Heart left ventricle (tissue), 16 donors: ENCODE results near the gene CCDC183. TPM values are rescaled to one million over a fixed set of nuclear protein-coding genes. Genes with fewer than 3 reads are reported as not detected.

Source experiments
- ATAC-seq, 4 donors: fragments of 200-7000 bp; cut with Tn5 transposase; one replicate each; pipeline ENCODE4 v1.9.1; 2020 to 2022; ENCODE audit warnings: moderate library complexity in 4 of 4, mild to moderate bottlenecking in 3 of 4, moderate number of reproducible peaks in 1 of 4
- DNase-seq, 5 donors: peaks; one replicate each; pipeline ENCODE4 v3.0.0-alpha.2; 2020
- H3K27ac ChIP-seq, 12 donors: fragments of 200-600 bp; sonication (generic) in 4 of 12; one replicate each; pipeline versions ENCODE4 v1.5.0 to v1.8.0; 2016 to 2022; ENCODE audit warnings: mild to moderate bottlenecking in 2 of 12
- H3K27me3 ChIP-seq, 9 donors: fragments of 200-600 bp; sonication (generic) in 2 of 9; one replicate each; pipeline versions ENCODE4 v1.5.1 to v1.8.0; 2016 to 2022; ENCODE audit warnings: mild to moderate bottlenecking in 3 of 9
- H3K36me3 ChIP-seq, 9 donors: fragments of 200-600 bp; sonication (generic) in 2 of 9; one replicate each; pipeline versions ENCODE4 v1.5.0 to v1.8.0; 2018 to 2022; ENCODE audit warnings: mild to moderate bottlenecking in 2 of 9
- H3K4me1 ChIP-seq, 12 donors: fragments of 200-600 bp; sonication (generic) in 4 of 12; one replicate each; pipeline versions ENCODE4 v1.5.0 to v1.8.0; 2016 to 2022; ENCODE audit warnings: mild to moderate bottlenecking in 3 of 12
- H3K4me3 ChIP-seq, 12 donors: fragments of 200-600 bp; sonication (generic) in 4 of 12; one replicate each; pipeline versions ENCODE4 v1.5.0 to v1.8.0; 2017 to 2022; ENCODE audit warnings: mild to moderate bottlenecking in 9 of 12, moderate library complexity in 4 of 12
- H3K9me3 ChIP-seq, 12 donors: fragments of 200-600 bp; sonication (generic) in 4 of 12; one replicate each; pipeline versions ENCODE4 v1.5.0 to v1.8.0; 2016 to 2022; ENCODE audit warnings: mild to moderate bottlenecking in 1 of 12
- CTCF ChIP-seq, 12 donors: fragments of 200-600 bp; sonication (generic) in 4 of 12; IDR thresholded peaks; one replicate each; pipeline versions ENCODE4 v1.5.0 to v1.8.0; 2018 to 2022; ENCODE audit warnings: antibody characterized with exemption in 12 of 12, mild to moderate bottlenecking in 5 of 12
- POLR2A ChIP-seq, 2 donors: fragments of 450-650 bp; IDR thresholded peaks; one replicate each; pipeline ENCODE4 v1.6.1; 2017; ENCODE audit warnings: antibody characterized with exemption in 2 of 2, mild to moderate bottlenecking in 2 of 2, moderate library complexity in 2 of 2
- WGBS, 4 donors: extraction: QIAGEN DNeasy Blood & Tissue Kit in 2 of 4; methylation state at CpG; one replicate each; pipeline versions ENCODE4 v1.1.5 to v1.1.7; 2013 to 2018; 5-methylcytosine and 5-hydroxymethylcytosine counted together
- intact Hi-C, 10 donors: fragments of 100-400 bp; cut with DNase I; formaldehyde crosslinking; loops; one replicate each; pipeline versions ENCODE4 v1.11.1 to v1.14.2; 2022
- polyA plus RNA-seq, 2 donors: library from polyadenylated mRNA; stranded (reverse); fragments of 200-250 nt; gene quantifications; one replicate each; pipeline ENCODE4 v1.2.3, GENCODE V29; 2013
- total RNA-seq, 9 donors: library from RNA; depleted of rRNA in 2 of 9; stranded (reverse); fragments of >200 nt in 2 of 9; fragmentation: NEBNext Ultra II Directional in 3 of 9; extraction: Animal tissue kit (Norgen Biotek cat#: 25700) in 3 of 9; gene quantifications; one replicate each; pipeline versions ENCODE4 v1.1.0 to v1.2.4, GENCODE V29; 2016 to 2023
- donor health status: ischemic (EF 13 %, LVEDD 7.1; RV severe dilation, severe dysfunction).
- donor health status: healthy with polysubstance abuse.
- donor health status: DM: no; HTN: yes; CAD: no.
- donor health status: DM: no; HTN: no; CAD: no.
- donor health status: ischemic (EF 25% LVEDD 6.9; RV normal size, moderate dysfunction).
- donor health status: ischemic (EF 25% LVEDD 5.7; RV mildly dilated, moderate dysfunction).
- donor health status: healthy.
- donor health status: DM: yes; HTN: yes; CAD: no.
- donor health status: ischemic (EF 35%, LVEDD 5.7; RV mildly dilated, moderate dysfunction).
- donor health status: nonischemic (EF 11% LVEDD 7.7; RV severe dilation, severe dysfunction).
- donor health status: DM: yes; HTN: yes; CAD: no.
- donor health status: PGD.
- donor health status: ischemic (EF 29% LVEDD 5.4; RV normal size, mild dysfunction).
- donor health status: nonischemic (EF 23%, LVEDD 6.1; RV moderate dilation, normal function).

Gene CCDC183
- total and polyA plus RNA-seq, 11 donors = 0.32 to 4.7 (median 1.4) TPM

GRCh38 chr9:136776947-136777346 is 19.2 kb upstream of the CCDC183 start:
- TF ChIP-seq CTCF (IDR thresholded peaks at IDR 0.05) = no peak
- no peak for TF ChIP-seq POLR2A (IDR thresholded peaks at IDR 0.05)
- no peak for DNase-seq
- Histone ChIP-seq H3K9me3 (peaks cover 0 to 9% (median 5%) of the 10 kb centered on the region in 12 donors), H3K36me3 (no peaks in the 10 kb centered on the region), H3K27ac (no peak overlapping the region), H3K4me3 (no peak overlapping the region), H3K4me1 (no peaks in the 10 kb centered on the region), H3K27me3 (no peaks in the 10 kb centered on the region)
- intact Hi-C loops = no loop called here
- 45 to 54% (median 49%) methylated on average over 7 of the region's 7 CpGs for WGBS, 4 donors
- ATAC-seq = no peak

- TF ChIP-seq POLR2A (IDR thresholded peaks at IDR 0.05) = no peak
- no peak for TF ChIP-seq CTCF (IDR thresholded peaks at IDR 0.05)
- ATAC-seq = peak in 1 of 4 donors; percentile 12
- no peak for DNase-seq
- Histone ChIP-seq H3K9me3 (peaks cover 0 to 9% (median 5%) of the 10 kb centered on the region in 12 donors), H3K27me3 (no peaks in the 10 kb centered on the region), H3K27ac (no peak overlapping the region), H3K4me1 (no peaks in the 10 kb centered on the region), H3K4me3 (no peak overlapping the region), H3K36me3 (no peaks in the 10 kb centered on the region)
- intact Hi-C loops = no loop called here
- 76 to 84% (median 81%) methylated on average over 12 to 14 of the region's 14 CpGs for WGBS, 4 donors
Measured at GRCh38 chr9:136777359-136777758, 18.8 kb upstream of the CCDC183 start.

DNA sequence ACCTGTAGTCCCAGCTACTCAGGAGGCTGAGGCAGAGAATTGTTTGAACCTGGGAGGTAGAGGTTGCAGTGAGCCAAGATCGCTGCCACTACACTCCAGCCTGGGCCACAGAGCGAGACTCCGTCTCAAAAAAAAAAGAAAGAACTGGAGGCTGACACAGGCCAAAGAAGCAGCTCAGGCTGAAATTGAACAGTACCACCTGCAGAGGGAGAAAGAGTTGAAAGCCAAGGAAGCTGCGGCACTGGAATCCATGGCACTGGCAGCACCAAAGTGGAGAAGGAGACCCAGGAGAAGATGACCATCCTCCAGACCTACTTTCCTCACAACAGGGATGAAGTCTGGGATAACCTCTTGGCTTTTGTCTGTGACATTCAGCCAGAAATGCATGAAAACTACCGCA is 16.3 kb upstream of the CCDC183 start:
- no peak for TF ChIP-seq POLR2A (IDR thresholded peaks at IDR 0.05)
- no peak for TF ChIP-seq CTCF (IDR thresholded peaks at IDR 0.05)
- intact Hi-C loops = loop anchor here in 3 of 10 donors (10.0 kb wide), 3 partner anchors 285 to 455 kb away; partner anchors contain the start of genes CYSRT1 (in 1 of the 3), RNF208 (in 1 of the 3), RNF224 (in 1 of the 3) and SLC34A3 (in 1 of the 3)
- WGBS, 4 donors = 61 to 73% (median 69%) methylated on average over 5 of the region's 5 CpGs
- ATAC-seq (no peak), DNase-seq (no peak)
- H3K27me3 ChIP-seq = no peaks in the 10 kb centered on the region
- H3K4me1 ChIP-seq = no peaks in the 10 kb centered on the region
- H3K9me3 ChIP-seq = no peaks in the 10 kb centered on the region
- H3K36me3 ChIP-seq = no peaks in the 10 kb centered on the region
- no peak overlapping the region for H3K4me3 ChIP-seq
- no peak overlapping the region for H3K27ac ChIP-seq

DNA sequence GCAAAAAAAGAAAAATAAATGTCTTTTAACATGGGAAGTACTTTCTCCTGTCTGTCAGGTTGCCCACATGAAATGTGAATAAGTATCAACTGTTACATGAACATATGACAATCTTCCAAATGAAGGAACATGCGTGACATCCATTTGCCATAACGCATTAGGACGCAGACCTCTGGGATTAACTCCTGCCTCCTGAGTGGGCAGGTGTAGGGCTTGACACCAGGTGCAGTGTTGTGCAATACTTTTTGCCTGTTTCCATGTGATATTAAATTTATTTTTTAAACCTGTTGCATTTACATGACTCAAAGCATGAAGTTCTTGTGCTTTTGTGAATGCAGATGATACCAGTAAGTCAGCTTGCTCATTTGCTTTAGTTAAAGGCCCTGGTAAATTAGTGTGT is 13.7 kb upstream of the CCDC183 start:
- H3K4me3 ChIP-seq = no peak overlapping the region
- no peaks in the 10 kb centered on the region for H3K9me3 ChIP-seq
- TF ChIP-seq CTCF (IDR thresholded peaks at IDR 0.05) (no peak), POLR2A (IDR thresholded peaks at IDR 0.05) (no peak)
- DNase-seq = no peak
- no peak overlapping the region for H3K27ac ChIP-seq
- H3K36me3 ChIP-seq = no peaks in the 10 kb centered on the region
- WGBS, 4 donors = 96 to 97% (median 96%) methylated on average over 3 of the region's 3 CpGs
- peaks cover 0 to 1% (median 0%) of the 10 kb centered on the region in 12 donors for H3K4me1 ChIP-seq
- intact Hi-C loops = loop anchor here in 3 of 10 donors (10.0 kb wide), 3 partner anchors 282 to 452 kb away; partner anchors contain the start of genes CYSRT1 (in 1 of the 3), RNF208 (in 1 of the 3), RNF224 (in 1 of the 3) and SLC34A3 (in 1 of the 3)
- no peak for ATAC-seq
- no peaks in the 10 kb centered on the region for H3K27me3 ChIP-seq
